ENCODE data around the gene TRAPPC3. TPM values are rescaled to one million over a fixed set of nuclear protein-coding genes. Genes with fewer than 3 reads are reported as not detected.

Gene TRAPPC3
- total and polyA plus RNA-seq, 9 of the 15 experiments (the other 6 are each of a cell fraction or from before 2014, with no cell fraction given) = 20.6 to 141 (median 112) TPM

DNA sequence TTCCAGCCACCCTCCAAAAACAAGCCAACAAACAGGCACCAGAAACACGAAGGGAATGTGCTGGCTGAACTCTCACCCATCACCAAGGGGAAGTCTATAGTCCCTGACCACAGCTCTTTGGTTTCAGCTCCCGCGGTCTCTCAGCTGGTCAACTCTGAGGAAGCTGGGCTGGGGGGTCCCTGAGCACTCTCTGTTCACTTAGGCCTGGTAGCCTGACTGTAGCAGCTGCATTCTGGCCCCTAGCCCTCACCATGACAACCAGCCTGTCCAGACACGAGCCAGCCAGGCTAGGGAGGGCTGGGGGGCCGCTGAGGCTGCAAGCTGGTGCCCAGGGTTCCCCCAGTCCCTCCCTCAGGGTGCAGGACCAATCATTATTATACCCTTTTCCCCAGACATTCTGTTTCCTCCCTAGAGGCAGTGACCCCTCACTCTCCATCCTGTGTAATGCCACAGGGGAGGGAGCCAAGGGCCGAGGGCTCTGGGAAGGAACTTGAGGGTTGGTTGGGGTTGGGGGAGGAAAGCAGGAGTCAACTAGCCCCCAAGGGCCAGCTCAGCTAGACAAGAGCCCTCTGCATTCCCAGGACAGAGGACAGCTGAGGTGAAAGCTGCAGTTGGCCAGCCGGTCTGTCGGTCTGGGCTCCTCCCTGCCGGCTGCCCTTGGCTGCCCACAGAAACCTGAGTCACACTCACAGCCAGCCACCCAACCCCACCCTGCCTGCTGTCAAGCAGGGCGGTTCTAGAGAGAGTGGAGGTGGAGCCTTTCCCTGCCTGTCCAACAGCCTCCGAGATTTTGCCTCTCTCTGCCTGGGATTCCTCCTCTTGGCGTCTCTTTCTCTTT, 1.2 kb upstream of the TRAPPC3 start (continued):
- TF ChIP-seq, protein P1, sequence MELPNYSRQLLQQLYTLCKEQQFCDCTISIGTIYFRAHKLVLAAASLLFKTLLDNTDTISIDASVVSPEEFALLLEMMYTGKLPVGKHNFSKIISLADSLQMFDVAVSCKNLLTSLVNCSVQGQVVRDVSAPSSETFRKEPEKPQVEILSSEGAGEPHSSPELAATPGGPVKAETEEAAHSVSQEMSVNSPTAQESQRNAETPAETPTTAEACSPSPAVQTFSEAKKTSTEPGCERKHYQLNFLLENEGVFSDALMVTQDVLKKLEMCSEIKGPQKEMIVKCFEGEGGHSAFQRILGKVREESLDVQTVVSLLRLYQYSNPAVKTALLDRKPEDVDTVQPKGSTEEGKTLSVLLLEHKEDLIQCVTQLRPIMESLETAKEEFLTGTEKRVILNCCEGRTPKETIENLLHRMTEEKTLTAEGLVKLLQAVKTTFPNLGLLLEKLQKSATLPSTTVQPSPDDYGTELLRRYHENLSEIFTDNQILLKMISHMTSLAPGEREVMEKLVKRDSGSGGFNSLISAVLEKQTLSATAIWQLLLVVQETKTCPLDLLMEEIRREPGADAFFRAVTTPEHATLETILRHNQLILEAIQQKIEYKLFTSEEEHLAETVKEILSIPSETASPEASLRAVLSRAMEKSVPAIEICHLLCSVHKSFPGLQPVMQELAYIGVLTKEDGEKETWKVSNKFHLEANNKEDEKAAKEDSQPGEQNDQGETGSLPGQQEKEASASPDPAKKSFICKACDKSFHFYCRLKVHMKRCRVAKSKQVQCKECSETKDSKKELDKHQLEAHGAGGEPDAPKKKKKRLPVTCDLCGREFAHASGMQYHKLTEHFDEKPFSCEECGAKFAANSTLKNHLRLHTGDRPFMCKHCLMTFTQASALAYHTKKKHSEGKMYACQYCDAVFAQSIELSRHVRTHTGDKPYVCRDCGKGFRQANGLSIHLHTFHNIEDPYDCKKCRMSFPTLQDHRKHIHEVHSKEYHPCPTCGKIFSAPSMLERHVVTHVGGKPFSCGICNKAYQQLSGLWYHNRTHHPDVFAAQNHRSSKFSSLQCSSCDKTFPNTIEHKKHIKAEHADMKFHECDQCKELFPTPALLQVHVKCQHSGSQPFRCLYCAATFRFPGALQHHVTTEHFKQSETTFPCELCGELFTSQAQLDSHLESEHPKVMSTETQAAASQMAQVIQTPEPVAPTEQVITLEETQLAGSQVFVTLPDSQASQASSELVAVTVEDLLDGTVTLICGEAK (IDR thresholded peaks at IDR 0.05) = no peak
- TF ChIP-seq, protein P1 (CRISPR knock-in tag; IDR thresholded peaks at IDR 0.05) = no peak
- TF ChIP-seq ZNF224 (CRISPR knock-in tag; IDR thresholded peaks at IDR 0.05) (no peak), KLF1 (tag; IDR thresholded peaks at IDR 0.05) (no peak), FOSL1 (tag; conservative IDR thresholded peaks at IDR 0.05) (peak; percentile 74), MTA3 (IDR thresholded peaks at IDR 0.05; ENCODE audit: borderline replicate concordance) (no peak), ZNF589 (CRISPR knock-in tag; IDR thresholded peaks at IDR 0.05; ENCODE audit: low read depth) (no peak), SOX6 (IDR thresholded peaks at IDR 0.05) (peak; percentile 17; the same call in 1 of the 2 replicates)
- TF ChIP-seq, protein P2, sequence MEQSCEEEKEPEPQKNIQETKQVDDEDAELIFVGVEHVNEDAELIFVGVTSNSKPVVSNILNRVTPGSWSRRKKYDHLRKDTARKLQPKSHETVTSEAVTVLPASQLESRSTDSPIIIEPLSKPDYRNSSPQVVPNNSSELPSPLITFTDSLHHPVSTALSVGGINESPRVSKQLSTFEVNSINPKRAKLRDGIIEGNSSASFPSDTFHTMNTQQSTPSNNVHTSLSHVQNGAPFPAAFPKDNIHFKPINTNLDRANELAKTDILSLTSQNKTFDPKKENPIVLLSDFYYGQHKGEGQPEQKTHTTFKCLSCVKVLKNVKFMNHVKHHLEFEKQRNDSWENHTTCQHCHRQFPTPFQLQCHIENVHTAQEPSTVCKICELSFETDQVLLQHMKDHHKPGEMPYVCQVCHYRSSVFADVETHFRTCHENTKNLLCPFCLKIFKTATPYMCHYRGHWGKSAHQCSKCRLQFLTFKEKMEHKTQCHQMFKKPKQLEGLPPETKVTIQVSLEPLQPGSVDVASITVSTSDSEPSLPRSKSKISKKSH (CRISPR knock-in tag; IDR thresholded peaks at IDR 0.05) = no peak
- TF ChIP-seq, protein P3, sequence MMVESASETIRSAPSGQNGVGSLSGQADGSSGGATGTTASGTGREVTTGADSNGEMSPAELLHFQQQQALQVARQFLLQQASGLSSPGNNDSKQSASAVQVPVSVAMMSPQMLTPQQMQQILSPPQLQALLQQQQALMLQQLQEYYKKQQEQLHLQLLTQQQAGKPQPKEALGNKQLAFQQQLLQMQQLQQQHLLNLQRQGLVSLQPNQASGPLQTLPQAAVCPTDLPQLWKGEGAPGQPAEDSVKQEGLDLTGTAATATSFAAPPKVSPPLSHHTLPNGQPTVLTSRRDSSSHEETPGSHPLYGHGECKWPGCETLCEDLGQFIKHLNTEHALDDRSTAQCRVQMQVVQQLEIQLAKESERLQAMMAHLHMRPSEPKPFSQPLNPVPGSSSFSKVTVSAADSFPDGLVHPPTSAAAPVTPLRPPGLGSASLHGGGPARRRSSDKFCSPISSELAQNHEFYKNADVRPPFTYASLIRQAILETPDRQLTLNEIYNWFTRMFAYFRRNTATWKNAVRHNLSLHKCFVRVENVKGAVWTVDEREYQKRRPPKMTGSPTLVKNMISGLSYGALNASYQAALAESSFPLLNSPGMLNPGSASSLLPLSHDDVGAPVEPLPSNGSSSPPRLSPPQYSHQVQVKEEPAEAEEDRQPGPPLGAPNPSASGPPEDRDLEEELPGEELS (CRISPR knock-in tag; IDR thresholded peaks at IDR 0.05; ENCODE audit: borderline replicate concordance) = no peak

Measured in K562 (cell line).